CD4-positive, alpha-beta T cell treated with Interleukin-15 for 1 hour (primary cell): ENCODE measurements around the gene RELL1.

ENCODE experiments used
- DNase-seq: peaks from one replicate; pipeline ENCODE4 v3.0.0-alpha.2; 2020

Gene RELL1

GRCh38 chr4:37594099-37594498, 92.1 kb downstream of the RELL1 start:
- no peak for DNase-seq

GRCh38 chr4:37591349-37591748, 94.8 kb downstream of the RELL1 start:
- no peak for DNase-seq

- no peak for DNase-seq
These were observed 96.2 kb downstream of the RELL1 start for GRCh38 chr4:37590016-37590415.

GRCh38 chr4:37588150-37588549, 98.0 kb downstream of the RELL1 start:
- no peak for DNase-seq

- no peak for DNase-seq
These were observed 100.0 kb downstream of the RELL1 start for GRCh38 chr4:37586194-37586593.

GRCh38 chr4:37584493-37585060, 101.6 kb downstream of the RELL1 start:
- DNase-seq: no peak

GRCh38 chr4:37584071-37584470, 102.1 kb downstream of the RELL1 start:
- no peak for DNase-seq

GRCh38 chr4:37573566-37573965, 112.6 kb downstream of the RELL1 start:
- no peak for DNase-seq

- DNase-seq: no peak
These were observed 117.7 kb downstream of the RELL1 start for GRCh38 chr4:37568489-37568888.

GRCh38 chr4:37567836-37568235, 118.3 kb downstream of the RELL1 start:
- no peak for DNase-seq

- no peak for DNase-seq
These were observed 123.6 kb downstream of the RELL1 start for GRCh38 chr4:37562592-37562991.

GRCh38 chr4:37561803-37562207, 124.4 kb downstream of the RELL1 start:
- DNase-seq: no peak

GRCh38 chr4:37561196-37561802, 124.9 kb downstream of the RELL1 start:
- DNase-seq: no peak
